ENCODE data around the gene EIF2D.

EIF2D gene

GRCh38 chr1:206595581-206596318, 16.5 kb downstream of the EIF2D start:
- DNase-seq (ENCODE audit: low read depth), result no peak
- TF ChIP-seq CTCF (conservative IDR thresholded peaks at IDR 0.05; ENCODE audit: low read length), result no peak
- H3K4me3 ChIP-seq (ENCODE audit: low read length), result no peak overlapping the region

DNA sequence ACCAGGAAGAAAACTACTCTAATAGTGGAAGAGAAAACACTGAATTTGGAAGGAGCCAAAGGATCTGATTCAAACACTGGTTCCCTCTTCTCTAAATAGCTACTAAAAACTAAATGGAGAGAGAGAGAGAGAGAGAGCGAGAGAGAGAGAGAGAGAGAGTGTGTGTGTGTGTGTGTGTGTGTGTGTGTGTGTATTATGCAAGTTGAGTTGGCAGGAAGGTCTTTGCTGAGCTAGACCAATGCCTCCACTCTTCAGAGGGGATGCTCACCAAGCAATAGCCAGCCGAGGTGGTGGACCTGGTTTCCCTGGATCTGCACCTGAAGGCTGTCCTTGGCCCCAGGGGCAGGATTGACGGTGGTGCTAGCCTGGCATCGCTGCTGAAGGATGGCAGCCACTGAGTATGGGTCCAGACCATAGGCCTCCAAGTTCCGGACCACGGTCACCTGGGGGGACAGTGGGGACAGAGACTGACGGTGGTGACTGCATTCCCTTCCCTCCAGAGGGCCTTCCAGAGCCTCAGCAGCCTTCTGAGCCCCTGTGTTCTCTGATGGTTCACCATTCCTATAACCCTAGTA, 18.8 kb downstream of the EIF2D start:
- no peak for TF ChIP-seq CTCF (conservative IDR thresholded peaks at IDR 0.05; ENCODE audit: low read length)
- DNase-seq (ENCODE audit: low read depth), result no peak
- no peak overlapping the region for H3K4me3 ChIP-seq (ENCODE audit: low read length)

GRCh38 chr1:206591696-206592095, 20.6 kb downstream of the EIF2D start:
- no peak for TF ChIP-seq CTCF (conservative IDR thresholded peaks at IDR 0.05; ENCODE audit: low read length)
- no peak overlapping the region for H3K4me3 ChIP-seq (ENCODE audit: low read length)
- no peak for DNase-seq (ENCODE audit: low read depth)

DNA sequence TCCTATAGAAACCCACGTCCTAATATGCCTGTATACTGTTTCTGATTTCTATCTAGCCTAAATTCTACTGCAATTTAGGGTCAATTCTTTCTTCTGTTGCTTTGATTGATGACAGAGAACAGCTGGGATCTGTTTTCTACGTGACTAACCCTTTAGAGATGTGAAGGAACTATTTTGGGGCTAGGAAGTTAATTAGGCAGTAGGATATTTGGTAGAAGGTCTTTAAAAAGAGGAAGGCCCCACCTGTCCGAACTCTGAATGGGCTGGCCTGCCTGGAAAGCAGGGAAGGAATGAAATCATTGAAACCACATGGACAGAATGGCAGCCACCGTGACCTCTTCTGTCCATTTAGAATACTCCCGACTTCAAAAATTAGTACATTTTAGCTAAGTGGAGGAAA, 21.0 kb downstream of the EIF2D start:
- peak; percentile 33 for DNase-seq (ENCODE audit: low read depth)
- no peak overlapping the region for H3K4me3 ChIP-seq (ENCODE audit: low read length)
- TF ChIP-seq CTCF (conservative IDR thresholded peaks at IDR 0.05; ENCODE audit: low read length), result no peak

DNA sequence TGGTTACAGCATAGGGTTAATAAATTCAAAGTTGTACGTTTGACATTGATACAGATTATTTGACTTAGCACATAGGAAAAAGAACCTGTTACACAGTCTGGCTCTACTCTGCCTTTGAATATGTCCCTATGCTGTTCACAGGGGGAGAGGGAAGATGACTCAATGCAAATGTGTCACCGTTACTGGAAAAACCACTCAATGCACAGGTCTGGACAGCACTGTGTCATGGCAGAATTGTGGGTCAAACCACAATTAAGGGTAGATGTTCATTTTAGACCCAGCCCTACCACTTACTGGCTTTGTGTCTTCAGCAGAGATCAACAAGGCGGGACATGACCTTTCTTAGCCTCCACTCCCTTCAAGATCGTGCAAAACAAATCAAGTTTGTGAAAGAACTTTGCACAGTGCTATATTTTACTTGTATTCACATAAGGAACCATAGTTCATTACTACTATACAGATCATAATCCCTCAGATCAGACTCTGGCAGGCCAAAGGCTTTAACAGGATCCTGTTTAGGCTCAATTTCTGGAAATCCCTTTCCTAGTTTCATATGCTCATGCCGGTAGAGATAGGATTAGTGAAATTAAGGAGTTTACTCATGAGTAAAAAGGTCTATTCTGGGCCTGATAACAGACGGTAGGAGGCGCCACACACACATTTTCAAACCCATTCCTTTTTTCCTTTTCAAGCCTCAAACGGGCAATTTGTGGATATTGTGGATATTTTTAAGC, 22.1 kb downstream of the EIF2D start:
- peak; percentile 23; the same call in 1 of the 2 replicates for TF ChIP-seq CTCF (conservative IDR thresholded peaks at IDR 0.05; ENCODE audit: low read length)
- peak; percentile 53 for DNase-seq (ENCODE audit: low read depth)
- H3K4me3 ChIP-seq (ENCODE audit: low read length), result no peak overlapping the region

DNA sequence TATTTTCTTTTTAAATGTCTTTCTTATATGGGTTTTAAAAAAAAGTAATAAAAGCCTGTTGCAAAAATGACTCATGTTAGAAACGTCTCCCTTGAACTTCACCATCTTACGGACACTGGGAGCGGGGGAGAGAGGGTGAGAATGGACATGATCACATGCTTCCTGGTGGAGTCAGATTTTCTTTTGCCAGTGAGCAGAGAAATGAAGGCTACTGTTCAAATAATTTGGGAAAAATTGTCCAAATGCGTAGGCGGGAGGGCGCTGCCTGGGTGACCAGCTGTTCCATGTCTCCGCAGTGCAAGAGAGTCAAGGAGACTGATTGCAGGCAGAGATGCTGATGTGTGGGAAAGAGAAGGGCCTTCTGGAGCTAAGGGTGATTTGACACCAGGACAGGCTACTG, 23.1 kb downstream of the EIF2D start:
- no peak for TF ChIP-seq CTCF (conservative IDR thresholded peaks at IDR 0.05; ENCODE audit: low read length)
- H3K4me3 ChIP-seq (ENCODE audit: low read length), result no peak overlapping the region
- peak; percentile 91 for DNase-seq (ENCODE audit: low read depth)

Data from AG10803 (cell line).